Measurements from ENCODE around the gene NOS1AP.

The NOS1AP gene

DNA sequence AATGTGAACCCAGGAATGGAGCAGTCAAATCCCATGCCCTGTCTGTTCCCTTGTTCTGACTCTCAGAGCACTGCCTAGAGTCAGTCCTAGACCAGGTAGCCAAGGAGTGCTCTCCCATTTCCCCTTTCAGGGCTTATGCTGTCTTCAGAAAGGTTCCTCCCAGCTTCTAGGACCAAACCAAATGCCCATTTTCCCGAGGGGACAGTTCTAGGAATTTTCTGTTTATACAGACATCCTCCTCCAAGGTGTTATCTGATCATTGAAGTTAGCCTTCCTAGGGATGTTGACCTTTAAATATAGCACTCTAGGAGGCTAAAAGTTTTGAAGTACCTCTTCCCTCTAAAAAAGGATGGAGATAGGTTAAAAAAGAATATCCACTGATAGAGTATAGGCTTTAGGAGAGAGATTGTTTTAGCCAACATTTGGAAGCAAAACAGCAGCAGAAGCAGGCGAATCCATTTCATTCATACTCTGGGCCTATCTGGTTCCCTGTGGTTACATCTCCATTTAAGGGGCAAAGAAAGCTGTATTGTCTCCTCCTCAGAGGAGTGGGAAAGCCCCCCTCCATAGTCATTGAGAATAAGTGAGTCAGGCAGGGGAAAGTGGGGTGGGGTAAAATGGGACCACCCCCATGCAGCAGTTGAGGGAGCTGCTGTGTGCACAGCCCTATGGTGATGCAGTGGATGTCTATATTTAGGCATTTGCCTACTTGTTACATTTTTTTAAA, 180.7 kb downstream of the NOS1AP start:
- H3K23ac ChIP-seq (ENCODE audit: low read length), result no peak overlapping the region

GRCh38 chr1:162251102-162251501, 181.6 kb downstream of the NOS1AP start:
- Histone ChIP-seq H2BK5ac (ENCODE audit: low read length) (no peak overlapping the region), H3K9ac (ENCODE audit: low read length) (no peak overlapping the region), H3K4me3 (ENCODE audit: low read length) (no peak overlapping the region), H3K23ac (ENCODE audit: low read length) (no peak overlapping the region), H3K4me1 (ENCODE audit: control insufficient read depth, low read depth, low read length) (peaks cover 20% of the 10 kb centered on the region), H3K4me2 (ENCODE audit: low read length) (no peak overlapping the region), H3K4ac (ENCODE audit: low read depth, low read length) (no peak overlapping the region), H3K27me3 (ENCODE audit: insufficient read depth, low read length, poor library complexity) (no peaks in the 10 kb centered on the region), H3K18ac (ENCODE audit: low read length) (no peak overlapping the region), H3K56ac (ENCODE audit: low read length) (no peak overlapping the region), H3K79me2 (ENCODE audit: control insufficient read depth, insufficient read depth, low read length) (no peaks in the 10 kb centered on the region), H4K5ac (ENCODE audit: low read length) (no peak overlapping the region), H2BK15ac (replicated peaks; ENCODE audit: low read depth) (no peak overlapping the region), H3K36me3 (ENCODE audit: control insufficient read depth, insufficient read depth, low read length) (no peaks in the 10 kb centered on the region), H2BK120ac (ENCODE audit: low read depth, low read length) (no peak overlapping the region), H3K27ac (ENCODE audit: low read depth, low read length) (no peak overlapping the region), H3K79me1 (ENCODE audit: low read length) (peaks cover 2% of the 10 kb centered on the region), H4K8ac (ENCODE audit: low read depth, low read length) (no peak overlapping the region), H2AK5ac (ENCODE audit: low read length) (no peak overlapping the region)
- no CpG with 5 or more reads among the region's 2 CpGs for WGBS (ENCODE audit: extremely low coverage, insufficient coverage, low lambda C conversion rate)
- DNase-seq, result peak; percentile 85

More for the DNA sequence above, 180.7 kb downstream of the NOS1AP start:
- no peak overlapping the region for H4K5ac ChIP-seq (ENCODE audit: low read length)
- H2BK15ac ChIP-seq (replicated peaks; ENCODE audit: low read depth), result no peak overlapping the region
- H3K27ac ChIP-seq (ENCODE audit: low read depth, low read length), result no peak overlapping the region
- no peak overlapping the region for H3K4ac ChIP-seq (ENCODE audit: low read depth, low read length)
- H2AK5ac ChIP-seq (ENCODE audit: low read length), result no peak overlapping the region
- H3K79me1 ChIP-seq (ENCODE audit: low read length), result peaks cover 2% of the 10 kb centered on the region
- no peaks in the 10 kb centered on the region for H3K27me3 ChIP-seq (ENCODE audit: insufficient read depth, low read length, poor library complexity)
- H3K36me3 ChIP-seq (ENCODE audit: control insufficient read depth, insufficient read depth, low read length), result no peaks in the 10 kb centered on the region
- H2BK5ac ChIP-seq (ENCODE audit: low read length), result peak overlapping the region; percentile 23
- no peak overlapping the region for H2BK120ac ChIP-seq (ENCODE audit: low read depth, low read length)
- H3K18ac ChIP-seq (ENCODE audit: low read length), result no peak overlapping the region
- DNase-seq, result peak; percentile 88
- peaks cover 19% of the 10 kb centered on the region for H3K4me1 ChIP-seq (ENCODE audit: control insufficient read depth, low read depth, low read length)
- no peak overlapping the region for H3K9ac ChIP-seq (ENCODE audit: low read length)
- peak overlapping the region; percentile 40 for H3K56ac ChIP-seq (ENCODE audit: low read length)
- H4K8ac ChIP-seq (ENCODE audit: low read depth, low read length), result no peak overlapping the region
- H3K79me2 ChIP-seq (ENCODE audit: control insufficient read depth, insufficient read depth, low read length), result no peaks in the 10 kb centered on the region
- no peak overlapping the region for H3K4me3 ChIP-seq (ENCODE audit: low read length)
- H3K4me2 ChIP-seq (ENCODE audit: low read length), result no peak overlapping the region
- no CpG with 5 or more reads among the region's 2 CpGs for WGBS (ENCODE audit: extremely low coverage, insufficient coverage, low lambda C conversion rate)

GRCh38 chr1:162252214-162252613, 182.7 kb downstream of the NOS1AP start:
- no CpG with 5 or more reads among the region's 2 CpGs for WGBS (ENCODE audit: extremely low coverage, insufficient coverage, low lambda C conversion rate)
- Histone ChIP-seq H2AK5ac (ENCODE audit: low read length) (no peak overlapping the region), H3K4me3 (ENCODE audit: low read length) (no peak overlapping the region), H3K4me1 (ENCODE audit: control insufficient read depth, low read depth, low read length) (peaks cover 20% of the 10 kb centered on the region), H3K9ac (ENCODE audit: low read length) (no peak overlapping the region), H3K18ac (ENCODE audit: low read length) (no peak overlapping the region), H3K4me2 (ENCODE audit: low read length) (no peak overlapping the region), H2BK120ac (ENCODE audit: low read depth, low read length) (no peak overlapping the region), H3K23ac (ENCODE audit: low read length) (no peak overlapping the region), H2BK15ac (replicated peaks; ENCODE audit: low read depth) (no peak overlapping the region), H3K27me3 (ENCODE audit: insufficient read depth, low read length, poor library complexity) (no peaks in the 10 kb centered on the region), H3K79me1 (ENCODE audit: low read length) (peaks cover 3% of the 10 kb centered on the region), H4K8ac (ENCODE audit: low read depth, low read length) (no peak overlapping the region), H3K79me2 (ENCODE audit: control insufficient read depth, insufficient read depth, low read length) (no peaks in the 10 kb centered on the region), H3K27ac (ENCODE audit: low read depth, low read length) (no peak overlapping the region), H2BK5ac (ENCODE audit: low read length) (no peak overlapping the region), H3K56ac (ENCODE audit: low read length) (no peak overlapping the region), H4K5ac (ENCODE audit: low read length) (no peak overlapping the region), H3K4ac (ENCODE audit: low read depth, low read length) (no peak overlapping the region), H3K36me3 (ENCODE audit: control insufficient read depth, insufficient read depth, low read length) (no peaks in the 10 kb centered on the region)
- DNase-seq, result peak; percentile 37

GRCh38 chr1:162253790-162254189, 184.3 kb downstream of the NOS1AP start:
- peaks cover 20% of the 10 kb centered on the region for H3K4me1 ChIP-seq (ENCODE audit: control insufficient read depth, low read depth, low read length)
- H4K5ac ChIP-seq (ENCODE audit: low read length), result no peak overlapping the region
- H3K27me3 ChIP-seq (ENCODE audit: insufficient read depth, low read length, poor library complexity), result no peaks in the 10 kb centered on the region
- H2BK15ac ChIP-seq (replicated peaks; ENCODE audit: low read depth), result no peak overlapping the region
- H3K79me2 ChIP-seq (ENCODE audit: control insufficient read depth, insufficient read depth, low read length), result no peaks in the 10 kb centered on the region
- H3K27ac ChIP-seq (ENCODE audit: low read depth, low read length), result no peak overlapping the region
- H3K4me3 ChIP-seq (ENCODE audit: low read length), result no peak overlapping the region
- no peak overlapping the region for H3K4me2 ChIP-seq (ENCODE audit: low read length)
- DNase-seq, result peak; percentile 39
- no peak overlapping the region for H3K18ac ChIP-seq (ENCODE audit: low read length)
- H3K56ac ChIP-seq (ENCODE audit: low read length), result no peak overlapping the region
- H3K9ac ChIP-seq (ENCODE audit: low read length), result no peak overlapping the region
- no CpG with 5 or more reads among the region's 3 CpGs for WGBS (ENCODE audit: extremely low coverage, insufficient coverage, low lambda C conversion rate)
- H4K8ac ChIP-seq (ENCODE audit: low read depth, low read length), result no peak overlapping the region
- peaks cover 3% of the 10 kb centered on the region for H3K79me1 ChIP-seq (ENCODE audit: low read length)
- no peak overlapping the region for H3K23ac ChIP-seq (ENCODE audit: low read length)
- H3K4ac ChIP-seq (ENCODE audit: low read depth, low read length), result no peak overlapping the region
- H2BK120ac ChIP-seq (ENCODE audit: low read depth, low read length), result no peak overlapping the region
- no peaks in the 10 kb centered on the region for H3K36me3 ChIP-seq (ENCODE audit: control insufficient read depth, insufficient read depth, low read length)
- no peak overlapping the region for H2BK5ac ChIP-seq (ENCODE audit: low read length)
- H2AK5ac ChIP-seq (ENCODE audit: low read length), result no peak overlapping the region

- Histone ChIP-seq H4K5ac (ENCODE audit: low read length) (no peak overlapping the region), H3K9ac (ENCODE audit: low read length) (no peak overlapping the region), H3K56ac (ENCODE audit: low read length) (no peak overlapping the region), H3K4me1 (ENCODE audit: control insufficient read depth, low read depth, low read length) (peaks cover 10% of the 10 kb centered on the region), H2BK5ac (ENCODE audit: low read length) (no peak overlapping the region), H3K18ac (ENCODE audit: low read length) (no peak overlapping the region), H2BK120ac (ENCODE audit: low read depth, low read length) (no peak overlapping the region), H3K4me2 (ENCODE audit: low read length) (no peak overlapping the region), H2BK15ac (replicated peaks; ENCODE audit: low read depth) (no peak overlapping the region), H3K36me3 (ENCODE audit: control insufficient read depth, insufficient read depth, low read length) (no peaks in the 10 kb centered on the region), H3K23ac (ENCODE audit: low read length) (no peak overlapping the region), H2AK5ac (ENCODE audit: low read length) (no peak overlapping the region), H3K79me1 (ENCODE audit: low read length) (peaks cover 3% of the 10 kb centered on the region), H3K4me3 (ENCODE audit: low read length) (no peak overlapping the region), H4K8ac (ENCODE audit: low read depth, low read length) (no peak overlapping the region), H3K79me2 (ENCODE audit: control insufficient read depth, insufficient read depth, low read length) (no peaks in the 10 kb centered on the region), H3K27ac (ENCODE audit: low read depth, low read length) (no peak overlapping the region), H3K27me3 (ENCODE audit: insufficient read depth, low read length, poor library complexity) (no peaks in the 10 kb centered on the region), H3K4ac (ENCODE audit: low read depth, low read length) (no peak overlapping the region)
- WGBS (ENCODE audit: extremely low coverage, insufficient coverage, low lambda C conversion rate), result no CpG with 5 or more reads among the region's 4 CpGs
- DNase-seq, result no peak
Observed at GRCh38 chr1:162256287-162256686, 186.8 kb downstream of the NOS1AP start.

GRCh38 chr1:162258394-162258793, 188.9 kb downstream of the NOS1AP start:
- peaks cover 2% of the 10 kb centered on the region for H3K79me1 ChIP-seq (ENCODE audit: low read length)
- no peak overlapping the region for H2BK120ac ChIP-seq (ENCODE audit: low read depth, low read length)
- no peaks in the 10 kb centered on the region for H3K36me3 ChIP-seq (ENCODE audit: control insufficient read depth, insufficient read depth, low read length)
- H3K27ac ChIP-seq (ENCODE audit: low read depth, low read length), result no peak overlapping the region
- H4K5ac ChIP-seq (ENCODE audit: low read length), result no peak overlapping the region
- no peak overlapping the region for H2BK5ac ChIP-seq (ENCODE audit: low read length)
- no peaks in the 10 kb centered on the region for H3K79me2 ChIP-seq (ENCODE audit: control insufficient read depth, insufficient read depth, low read length)
- H4K8ac ChIP-seq (ENCODE audit: low read depth, low read length), result no peak overlapping the region
- no peak for DNase-seq
- H2AK5ac ChIP-seq (ENCODE audit: low read length), result no peak overlapping the region
- no peak overlapping the region for H3K4me2 ChIP-seq (ENCODE audit: low read length)
- no peak overlapping the region for H3K23ac ChIP-seq (ENCODE audit: low read length)
- no peaks in the 10 kb centered on the region for H3K27me3 ChIP-seq (ENCODE audit: insufficient read depth, low read length, poor library complexity)
- H2BK15ac ChIP-seq (replicated peaks; ENCODE audit: low read depth), result no peak overlapping the region
- H3K9ac ChIP-seq (ENCODE audit: low read length), result no peak overlapping the region
- no peak overlapping the region for H3K18ac ChIP-seq (ENCODE audit: low read length)
- no peak overlapping the region for H3K4ac ChIP-seq (ENCODE audit: low read depth, low read length)
- H3K4me1 ChIP-seq (ENCODE audit: control insufficient read depth, low read depth, low read length), result peaks cover 10% of the 10 kb centered on the region
- no CpG with 5 or more reads among the region's 2 CpGs for WGBS (ENCODE audit: extremely low coverage, insufficient coverage, low lambda C conversion rate)
- H3K4me3 ChIP-seq (ENCODE audit: low read length), result no peak overlapping the region
- no peak overlapping the region for H3K56ac ChIP-seq (ENCODE audit: low read length)
